DOHH2 (cell line): ENCODE results near the gene SLC38A9.

Experiments used
- CTCF ChIP-seq: fragments of 200-600 bp; sonication (generic); IDR thresholded peaks from one replicate; pipeline ENCODE4 v1.5.1; 2014; ENCODE audit warnings: antibody characterized with exemption, mild to moderate bottlenecking, low read depth, low read length; ENCODE audit not compliant: poor library complexity, severe bottlenecking
- EZH2phosphoT487 ChIP-seq: fragments of 200-600 bp; sonication (generic); IDR thresholded peaks from 2 replicates; pipeline ENCODE4 v1.6.1; 2017; ENCODE audit warnings: borderline replicate concordance, mild to moderate bottlenecking, antibody characterized with exemption, low read length, moderate library complexity, mixed read lengths

DNA sequence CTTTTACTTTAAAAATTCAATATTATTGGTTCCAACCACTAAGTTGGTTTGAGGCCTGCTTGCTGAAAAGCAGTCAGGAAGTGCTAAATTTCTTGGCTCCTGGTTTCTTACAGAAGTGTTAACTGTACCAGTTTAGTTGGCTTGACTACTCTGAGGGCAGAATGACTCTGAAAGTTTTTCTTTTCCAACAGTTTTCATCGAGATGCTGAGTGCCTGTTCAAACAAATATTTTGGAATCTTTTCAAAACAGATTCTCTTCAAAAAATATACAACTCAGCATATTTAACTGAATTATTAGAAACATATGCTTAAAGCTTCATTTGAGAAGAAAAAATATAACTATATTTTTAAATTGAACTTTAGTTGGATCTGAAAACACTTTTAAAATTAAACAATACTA, 37.0 kb downstream of the SLC38A9 start:
- no peak for TF ChIP-seq CTCF
- no peak for TF ChIP-seq EZH2phosphoT487
